HUES64 (cell line): ENCODE results near the gene SKIC8.
A peak's percentile ranks its signal among the peaks of the same experiment; 100 is the strongest.

ENCODE experiments used
- H3K27ac ChIP-seq: 2 replicates; pipeline ENCODE4 v1.7.0; 2013; ENCODE audit warnings: low read depth, low read length, inconsistent platforms
- H3K27me3 ChIP-seq: 2 replicates; pipeline ENCODE4 v1.6.1; 2013; ENCODE audit warnings: mild to moderate bottlenecking, low read length; ENCODE audit not compliant: insufficient read depth
- H3K36me3 ChIP-seq: 2 replicates; pipeline ENCODE4 v1.6.1; 2013; ENCODE audit warnings: mild to moderate bottlenecking, low read length; ENCODE audit not compliant: insufficient read depth
- H3K4me1 ChIP-seq: 2 replicates; pipeline ENCODE4 v1.6.1; 2013; ENCODE audit warnings: mild to moderate bottlenecking, low read length, moderate library complexity; ENCODE audit not compliant: insufficient read depth
- H3K4me3 ChIP-seq: 2 replicates; pipeline ENCODE4 v1.5.1; 2013; ENCODE audit warnings: mild to moderate bottlenecking, low read length, moderate library complexity
- H3K9ac ChIP-seq: 2 replicates; pipeline ENCODE4 v1.6.1; 2013; ENCODE audit warnings: mild to moderate bottlenecking, low read depth, low read length
- H3K9me3 ChIP-seq: 2 replicates; pipeline ENCODE4 v1.6.1; 2013; ENCODE audit warnings: low read depth, low read length; ENCODE audit not compliant: insufficient read depth
- WGBS: fragments of 150-250, 120-280 bp; methylation state at CpG from one replicate; pipeline ENCODE4 v1.1.7; 2013; ENCODE audit warnings: missing lambda C conversion rate; 5-methylcytosine and 5-hydroxymethylcytosine counted together

The SKIC8 gene

GRCh38 chr15:78338781-78339180 lies 39.4 kb upstream of the SKIC8 start:
- peaks cover 15% of the 10 kb centered on the region; the same call in 1 of the 2 replicates for H3K4me1 ChIP-seq
- H3K4me3 ChIP-seq: no peak overlapping the region
- H3K27ac ChIP-seq: no peak overlapping the region
- WGBS: 90% methylated on average over 7 of the region's 7 CpGs
- peaks cover 41% of the 10 kb centered on the region for H3K27me3 ChIP-seq
- no peaks in the 10 kb centered on the region for H3K9me3 ChIP-seq
- H3K36me3 ChIP-seq: peaks cover 10% of the 10 kb centered on the region
- no peak overlapping the region for H3K9ac ChIP-seq

GRCh38 chr15:78335985-78336384 lies 36.6 kb upstream of the SKIC8 start:
- 94% methylated on average over 4 of the region's 4 CpGs for WGBS
- Histone ChIP-seq H3K27me3 (peaks cover 28% of the 10 kb centered on the region), H3K9ac (no peak overlapping the region), H3K36me3 (no peaks in the 10 kb centered on the region), H3K9me3 (no peaks in the 10 kb centered on the region), H3K27ac (no peak overlapping the region), H3K4me3 (no peak overlapping the region), H3K4me1 (peaks cover 13% of the 10 kb centered on the region; the same call in 1 of the 2 replicates)

GRCh38 chr15:78334845-78335244 lies 35.4 kb upstream of the SKIC8 start:
- Histone ChIP-seq H3K27ac (no peak overlapping the region), H3K27me3 (peaks cover 18% of the 10 kb centered on the region), H3K4me3 (no peak overlapping the region), H3K36me3 (no peaks in the 10 kb centered on the region), H3K4me1 (peaks cover 12% of the 10 kb centered on the region; the same call in 1 of the 2 replicates), H3K9ac (no peak overlapping the region), H3K9me3 (no peaks in the 10 kb centered on the region)
- 91% methylated on average over 3 of the region's 3 CpGs for WGBS

GRCh38 chr15:78329625-78330024 lies 30.2 kb upstream of the SKIC8 start:
- H3K4me3 ChIP-seq: no peak overlapping the region
- WGBS: 82% methylated on average over 4 of the region's 4 CpGs
- H3K9me3 ChIP-seq: no peaks in the 10 kb centered on the region
- H3K9ac ChIP-seq: no peak overlapping the region
- peaks cover 9% of the 10 kb centered on the region; the same call in 1 of the 2 replicates for H3K4me1 ChIP-seq
- no peaks in the 10 kb centered on the region for H3K36me3 ChIP-seq
- H3K27ac ChIP-seq: no peak overlapping the region
- H3K27me3 ChIP-seq: no peaks in the 10 kb centered on the region

GRCh38 chr15:78327466-78327865 lies 28.1 kb upstream of the SKIC8 start:
- H3K36me3 ChIP-seq: no peaks in the 10 kb centered on the region
- peaks cover 15% of the 10 kb centered on the region for H3K4me1 ChIP-seq
- no peak overlapping the region for H3K27ac ChIP-seq
- H3K27me3 ChIP-seq: no peaks in the 10 kb centered on the region
- no peak overlapping the region for H3K9ac ChIP-seq
- no peaks in the 10 kb centered on the region for H3K9me3 ChIP-seq
- H3K4me3 ChIP-seq: no peak overlapping the region
- 90% methylated on average over 1 of the region's 1 CpG for WGBS

- Histone ChIP-seq H3K4me1 (peaks cover 19% of the 10 kb centered on the region), H3K27ac (no peak overlapping the region), H3K4me3 (no peak overlapping the region), H3K27me3 (no peaks in the 10 kb centered on the region), H3K36me3 (no peaks in the 10 kb centered on the region), H3K9me3 (no peaks in the 10 kb centered on the region), H3K9ac (no peak overlapping the region)
- 83% methylated on average over 7 of the region's 7 CpGs for WGBS
Observed at GRCh38 chr15:78325092-78325843, 25.9 kb upstream of the SKIC8 start.

- no peaks in the 10 kb centered on the region for H3K9me3 ChIP-seq
- H3K4me1 ChIP-seq: peaks cover 19% of the 10 kb centered on the region
- no peak overlapping the region for H3K27ac ChIP-seq
- no peaks in the 10 kb centered on the region for H3K27me3 ChIP-seq
- H3K9ac ChIP-seq: no peak overlapping the region
- H3K36me3 ChIP-seq: no peaks in the 10 kb centered on the region
- no peak overlapping the region for H3K4me3 ChIP-seq
- 91% methylated on average over 4 of the region's 5 CpGs for WGBS
Observed at GRCh38 chr15:78324144-78324543, 24.7 kb upstream of the SKIC8 start.

- H3K27me3 ChIP-seq: no peaks in the 10 kb centered on the region
- no peak overlapping the region for H3K4me3 ChIP-seq
- no peaks in the 10 kb centered on the region for H3K9me3 ChIP-seq
- WGBS: 87% methylated on average over 7 of the region's 7 CpGs
- H3K9ac ChIP-seq: no peak overlapping the region
- peaks cover 19% of the 10 kb centered on the region for H3K4me1 ChIP-seq
- no peaks in the 10 kb centered on the region for H3K36me3 ChIP-seq
- no peak overlapping the region for H3K27ac ChIP-seq
Observed at GRCh38 chr15:78323693-78324092, 24.3 kb upstream of the SKIC8 start.

GRCh38 chr15:78322724-78323521 lies 23.5 kb upstream of the SKIC8 start:
- Histone ChIP-seq H3K27ac (peak overlapping the region; percentile 82; the same call in 1 of the 2 replicates), H3K4me3 (no peak overlapping the region), H3K36me3 (no peaks in the 10 kb centered on the region), H3K9me3 (no peaks in the 10 kb centered on the region), H3K9ac (peak overlapping the region; percentile 49; the same call in 1 of the 2 replicates), H3K4me1 (peaks cover 19% of the 10 kb centered on the region), H3K27me3 (no peaks in the 10 kb centered on the region)
- WGBS: 74% methylated on average over 19 of the region's 19 CpGs

GRCh38 chr15:78322243-78322642 lies 22.8 kb upstream of the SKIC8 start:
- no peaks in the 10 kb centered on the region for H3K9me3 ChIP-seq
- WGBS: 11% methylated on average over 14 of the region's 15 CpGs
- H3K4me1 ChIP-seq: peaks cover 19% of the 10 kb centered on the region
- H3K9ac ChIP-seq: peak overlapping the region; percentile 49
- no peak overlapping the region for H3K4me3 ChIP-seq
- no peaks in the 10 kb centered on the region for H3K36me3 ChIP-seq
- H3K27ac ChIP-seq: peak overlapping the region; percentile 82; the same call in 1 of the 2 replicates
- no peaks in the 10 kb centered on the region for H3K27me3 ChIP-seq

- Histone ChIP-seq H3K9me3 (no peaks in the 10 kb centered on the region), H3K9ac (peak overlapping the region; percentile 49), H3K4me1 (peaks cover 24% of the 10 kb centered on the region), H3K27ac (peak overlapping the region; percentile 82; the same call in 1 of the 2 replicates), H3K4me3 (no peak overlapping the region), H3K27me3 (no peaks in the 10 kb centered on the region), H3K36me3 (no peaks in the 10 kb centered on the region)
- WGBS: 51% methylated on average over 4 of the region's 4 CpGs
Observed at GRCh38 chr15:78321786-78322185, 22.4 kb upstream of the SKIC8 start.
